Liver (tissue), 9 donors: Measurements from ENCODE around the gene MRPL30. TPM values are rescaled to one million over a fixed set of nuclear protein-coding genes. Genes with fewer than 3 reads are reported as not detected.

Experiments
- DNase-seq: peaks from one replicate; pipeline ENCODE4 v3.0.0-alpha.2; 2017; ENCODE audit warnings: low spot score
- H3K27ac ChIP-seq, 2 donors: one replicate each; pipeline ENCODE4 v1.7.0; 2013; ENCODE audit warnings: inconsistent platforms in 2 of 2, low read length in 2 of 2, control low read depth in 1 of 2, low read depth in 1 of 2, mild to moderate bottlenecking in 1 of 2
- H3K27me3 ChIP-seq, 4 donors: one replicate each; pipeline versions ENCODE4 v1.6.1 to v1.7.0; 2013; ENCODE audit warnings: low read length in 3 of 4, inconsistent platforms in 1 of 4, mild to moderate bottlenecking in 1 of 4, moderate library complexity in 1 of 4; ENCODE audit not compliant: control insufficient read depth in 4 of 4, insufficient read depth in 4 of 4
- H3K36me3 ChIP-seq, 4 donors: one replicate each; pipeline versions ENCODE4 v1.6.1 to v1.7.0; 2013; ENCODE audit warnings: low read length in 3 of 4, mild to moderate bottlenecking in 3 of 4, low read depth in 1 of 4, moderate library complexity in 1 of 4; ENCODE audit not compliant: control insufficient read depth in 4 of 4, insufficient read depth in 3 of 4
- H3K4me1 ChIP-seq, 4 donors: one replicate each; pipeline versions ENCODE4 v1.6.1 to v1.7.0; 2013; ENCODE audit warnings: low read length in 3 of 4, mild to moderate bottlenecking in 3 of 4, moderate library complexity in 1 of 4; ENCODE audit not compliant: control insufficient read depth in 4 of 4, insufficient read depth in 4 of 4
- H3K4me3 ChIP-seq, 3 donors: one replicate each; pipeline versions ENCODE4 v1.6.1 to v1.7.0; 2013; ENCODE audit warnings: low read length in 3 of 3, control low read depth in 1 of 3, low read depth in 1 of 3, mild to moderate bottlenecking in 1 of 3
- H3K9ac ChIP-seq, 2 donors: one replicate each; pipeline ENCODE4 v1.7.0; 2013; ENCODE audit warnings: low read length in 2 of 2, mild to moderate bottlenecking in 2 of 2, moderate library complexity in 2 of 2, control low read depth in 1 of 2, low read depth in 1 of 2
- H3K9me3 ChIP-seq, 4 donors: one replicate each; pipeline versions ENCODE4 v1.6.1 to v1.7.0; 2013; ENCODE audit warnings: low read length in 3 of 4; ENCODE audit not compliant: control insufficient read depth in 4 of 4
- EGR1 ChIP-seq, 2 donors: IDR thresholded peaks; 2 replicates each; pipeline ENCODE4 v1.6.1; 2016 to 2018; ENCODE audit warnings: antibody characterized with exemption in 2 of 2, low read depth in 2 of 2
- FOXA1 ChIP-seq: IDR thresholded peaks from 2 replicates; pipeline ENCODE4 v1.6.1; 2016; ENCODE audit warnings: antibody characterized with exemption
- FOXA2 ChIP-seq: IDR thresholded peaks from 2 replicates; pipeline ENCODE4 v1.6.1; 2016; ENCODE audit warnings: antibody characterized with exemption
- GABPA ChIP-seq, 2 donors: IDR thresholded peaks in 1 of 2; conservative IDR thresholded peaks in 1 of 2; 2 replicates each; pipeline ENCODE4 v1.6.1; 2016; ENCODE audit warnings: antibody characterized with exemption in 2 of 2, mild to moderate bottlenecking in 1 of 2, moderate library complexity in 1 of 2
- HNF4A ChIP-seq, 2 donors: conservative IDR thresholded peaks; 2 replicates each; pipeline ENCODE4 v1.6.1; 2016; ENCODE audit warnings: antibody characterized with exemption in 2 of 2, mild to moderate bottlenecking in 2 of 2
- HNF4G ChIP-seq: IDR thresholded peaks from 2 replicates; pipeline ENCODE4 v1.6.1; 2016; ENCODE audit warnings: antibody characterized with exemption
- JUND ChIP-seq, 2 donors: IDR thresholded peaks; 2 replicates each; pipeline ENCODE4 v1.6.1; 2016; ENCODE audit warnings: antibody characterized with exemption in 2 of 2
- NR2F2 ChIP-seq: IDR thresholded peaks from 2 replicates; pipeline ENCODE4 v1.6.1; 2016; ENCODE audit warnings: antibody characterized with exemption
- RAD21 ChIP-seq, 2 donors: IDR thresholded peaks; 2 replicates each; pipeline ENCODE4 v1.6.1; 2016; ENCODE audit warnings: antibody characterized with exemption in 2 of 2, mild to moderate bottlenecking in 2 of 2
- REST ChIP-seq: IDR thresholded peaks from 2 replicates; pipeline ENCODE4 v1.6.1; 2016; ENCODE audit warnings: antibody characterized with exemption, mild to moderate bottlenecking
- RXRA ChIP-seq, 2 donors: IDR thresholded peaks; 2 replicates each; pipeline ENCODE4 v1.6.1; 2017 to 2018; ENCODE audit warnings: antibody characterized with exemption in 2 of 2, mild to moderate bottlenecking in 1 of 2
- SP1 ChIP-seq: IDR thresholded peaks from 2 replicates; pipeline ENCODE4 v1.6.1; 2018; ENCODE audit warnings: antibody characterized with exemption, mild to moderate bottlenecking
- TAF1 ChIP-seq: conservative IDR thresholded peaks from 2 replicates; pipeline ENCODE4 v1.6.1; 2016; ENCODE audit warnings: antibody characterized with exemption, mild to moderate bottlenecking
- YY1 ChIP-seq: IDR thresholded peaks from 2 replicates; pipeline ENCODE4 v1.6.1; 2016; ENCODE audit warnings: antibody characterized with exemption, mild to moderate bottlenecking
- WGBS: extraction: QIAGEN DNeasy Blood & Tissue Kit; methylation state at CpG from one replicate; pipeline ENCODE4 v1.1.7; 2013; 5-methylcytosine and 5-hydroxymethylcytosine counted together
- polyA plus RNA-seq, 2 donors: library from polyadenylated mRNA; stranded (reverse) in 1 of 2; unstranded in 1 of 2; fragments of 200-250 nt in 1 of 2; fragments of >200 nt in 1 of 2; fragmentation: Nextera tagmentation in 1 of 2; extraction: Ambion mirVana in 1 of 2; gene quantifications; one replicate each; pipeline versions ENCODE4 v1.2.1 to v1.2.3, GENCODE V29; 2013 to 2015
- total RNA-seq, 2 donors: library from RNA; depleted of rRNA; stranded (reverse); fragments of >200 nt; gene quantifications; one replicate each; pipeline ENCODE4 v1.2.3, GENCODE V29; 2014
- TF ChIP-seq, protein P1 (sequence below): IDR thresholded peaks from 2 replicates; pipeline ENCODE4 v1.6.1; 2016; ENCODE audit warnings: antibody characterized with exemption
- TF ChIP-seq, protein P2 (sequence below): IDR thresholded peaks from 2 replicates; pipeline ENCODE4 v1.6.1; 2016; ENCODE audit warnings: antibody characterized with exemption
- TF ChIP-seq, protein P3 (sequence below): IDR thresholded peaks from 2 replicates; pipeline ENCODE4 v1.6.1; 2016; ENCODE audit warnings: antibody characterized with exemption
- TF ChIP-seq, protein P4 (sequence below): fragments of 150-350 bp; IDR thresholded peaks from 2 replicates; pipeline ENCODE4 v1.5.1; 2017; ENCODE audit warnings: improper control_type of control experiment, low read depth, low read length; ENCODE audit not compliant: missing input control
- donor health status: healthy.
- donor health status: healthy.
- donor health status: healthy.
- donor health status: healthy.
- donor health status: healthy.

MRPL30 gene
- total and polyA plus RNA-seq, 4 donors = 11.7 to 21.0 (median 16.8) TPM

DNA sequence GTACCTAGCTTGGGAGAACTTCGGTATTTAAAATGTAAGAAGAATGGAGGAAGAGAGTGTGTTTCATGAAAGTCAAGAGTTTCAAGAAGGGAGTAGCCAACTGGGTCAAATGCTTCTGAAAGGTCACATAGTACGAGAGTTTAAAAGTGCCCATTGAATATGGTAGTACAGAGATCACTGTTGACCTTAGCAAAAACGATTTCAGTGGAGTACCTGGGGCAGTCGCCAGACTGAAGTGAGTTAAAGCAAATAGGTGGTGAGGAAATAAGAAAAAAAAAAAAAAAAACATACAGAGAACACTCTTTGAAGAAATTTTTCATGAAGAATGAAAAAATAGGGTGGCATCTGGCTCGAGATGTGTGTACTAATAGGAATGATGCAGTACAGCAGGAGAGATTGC lies 14.8 kb upstream of the MRPL30 start:
- no peak overlapping the region for H3K4me3 ChIP-seq
- H3K27ac ChIP-seq = no peak overlapping the region
- peaks cover 3 to 31% (median 20%) of the 10 kb centered on the region in 4 donors for H3K36me3 ChIP-seq
- no peak for TF ChIP-seq HNF4G
- TF ChIP-seq REST = no peak
- no peak for TF ChIP-seq TAF1
- TF ChIP-seq FOXA1 = no peak
- no peak for TF ChIP-seq HNF4A (conservative IDR thresholded peaks at IDR 0.05)
- TF ChIP-seq JUND (IDR thresholded peaks at IDR 0.05) = no peak
- TF ChIP-seq, protein P1, sequence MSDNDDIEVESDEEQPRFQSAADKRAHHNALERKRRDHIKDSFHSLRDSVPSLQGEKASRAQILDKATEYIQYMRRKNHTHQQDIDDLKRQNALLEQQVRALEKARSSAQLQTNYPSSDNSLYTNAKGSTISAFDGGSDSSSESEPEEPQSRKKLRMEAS = no peak
- TF ChIP-seq RXRA (IDR thresholded peaks at IDR 0.05) = no peak
- TF ChIP-seq, protein P2, sequence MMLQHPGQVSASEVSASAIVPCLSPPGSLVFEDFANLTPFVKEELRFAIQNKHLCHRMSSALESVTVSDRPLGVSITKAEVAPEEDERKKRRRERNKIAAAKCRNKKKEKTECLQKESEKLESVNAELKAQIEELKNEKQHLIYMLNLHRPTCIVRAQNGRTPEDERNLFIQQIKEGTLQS = no peak
- TF ChIP-seq FOXA2 = no peak
- no peak for TF ChIP-seq RAD21 (IDR thresholded peaks at IDR 0.05)
- no peak for TF ChIP-seq EGR1 (IDR thresholded peaks at IDR 0.05; ENCODE audit: low read depth in 2 of 2)
- no peak for TF ChIP-seq YY1
- TF ChIP-seq NR2F2 = no peak
- no peak for TF ChIP-seq GABPA (IDR thresholded peaks at IDR 0.05 in 1 of 2, conservative IDR thresholded peaks at IDR 0.05 in 1 of 2)
- TF ChIP-seq SP1 = no peak
- TF ChIP-seq, protein P3, sequence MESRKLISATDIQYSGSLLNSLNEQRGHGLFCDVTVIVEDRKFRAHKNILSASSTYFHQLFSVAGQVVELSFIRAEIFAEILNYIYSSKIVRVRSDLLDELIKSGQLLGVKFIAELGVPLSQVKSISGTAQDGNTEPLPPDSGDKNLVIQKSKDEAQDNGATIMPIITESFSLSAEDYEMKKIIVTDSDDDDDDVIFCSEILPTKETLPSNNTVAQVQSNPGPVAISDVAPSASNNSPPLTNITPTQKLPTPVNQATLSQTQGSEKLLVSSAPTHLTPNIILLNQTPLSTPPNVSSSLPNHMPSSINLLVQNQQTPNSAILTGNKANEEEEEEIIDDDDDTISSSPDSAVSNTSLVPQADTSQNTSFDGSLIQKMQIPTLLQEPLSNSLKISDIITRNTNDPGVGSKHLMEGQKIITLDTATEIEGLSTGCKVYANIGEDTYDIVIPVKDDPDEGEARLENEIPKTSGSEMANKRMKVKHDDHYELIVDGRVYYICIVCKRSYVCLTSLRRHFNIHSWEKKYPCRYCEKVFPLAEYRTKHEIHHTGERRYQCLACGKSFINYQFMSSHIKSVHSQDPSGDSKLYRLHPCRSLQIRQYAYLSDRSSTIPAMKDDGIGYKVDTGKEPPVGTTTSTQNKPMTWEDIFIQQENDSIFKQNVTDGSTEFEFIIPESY = no peak
- TF ChIP-seq, protein P4, sequence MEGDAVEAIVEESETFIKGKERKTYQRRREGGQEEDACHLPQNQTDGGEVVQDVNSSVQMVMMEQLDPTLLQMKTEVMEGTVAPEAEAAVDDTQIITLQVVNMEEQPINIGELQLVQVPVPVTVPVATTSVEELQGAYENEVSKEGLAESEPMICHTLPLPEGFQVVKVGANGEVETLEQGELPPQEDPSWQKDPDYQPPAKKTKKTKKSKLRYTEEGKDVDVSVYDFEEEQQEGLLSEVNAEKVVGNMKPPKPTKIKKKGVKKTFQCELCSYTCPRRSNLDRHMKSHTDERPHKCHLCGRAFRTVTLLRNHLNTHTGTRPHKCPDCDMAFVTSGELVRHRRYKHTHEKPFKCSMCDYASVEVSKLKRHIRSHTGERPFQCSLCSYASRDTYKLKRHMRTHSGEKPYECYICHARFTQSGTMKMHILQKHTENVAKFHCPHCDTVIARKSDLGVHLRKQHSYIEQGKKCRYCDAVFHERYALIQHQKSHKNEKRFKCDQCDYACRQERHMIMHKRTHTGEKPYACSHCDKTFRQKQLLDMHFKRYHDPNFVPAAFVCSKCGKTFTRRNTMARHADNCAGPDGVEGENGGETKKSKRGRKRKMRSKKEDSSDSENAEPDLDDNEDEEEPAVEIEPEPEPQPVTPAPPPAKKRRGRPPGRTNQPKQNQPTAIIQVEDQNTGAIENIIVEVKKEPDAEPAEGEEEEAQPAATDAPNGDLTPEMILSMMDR = no peak
- H3K4me1 ChIP-seq = no peaks in the 10 kb centered on the region
- DNase-seq = no peak
- no peaks in the 10 kb centered on the region for H3K9me3 ChIP-seq
- H3K27me3 ChIP-seq = no peaks in the 10 kb centered on the region
- 66% methylated on average over 5 of the region's 5 CpGs for WGBS
- H3K9ac ChIP-seq = no peak overlapping the region
